ENCODE data around the gene CRYM. TPM values are rescaled to one million over a fixed set of nuclear protein-coding genes. Genes with fewer than 3 reads are reported as not detected.

CRYM gene
- polyA plus RNA-seq, 1 donor, result 10.4 TPM

Other genes with a start within 250 kb of the CRYM start
- 0.40 TPM for gene DNAH3, start 127.4 kb downstream of the CRYM start, polyA plus RNA-seq (ENCODE audit: insufficient read length)
- gene LDAF1, start 119.6 kb downstream of the CRYM start, polyA plus RNA-seq (ENCODE audit: insufficient read length), result 25.6 TPM
- gene ZP2, start 66.7 kb downstream of the CRYM start, polyA plus RNA-seq (ENCODE audit: insufficient read length), result 0.08 TPM
- gene ANKS4B, start 44.6 kb downstream of the CRYM start, polyA plus RNA-seq (ENCODE audit: insufficient read length), result 6.0 TPM